Epithelial cell of proximal tubule (primary cell): ENCODE data around the gene ADARB2. TPM values are rescaled to one million over a fixed set of nuclear protein-coding genes. Genes with fewer than 3 reads are reported as not detected.
"Not testable (repeated sequence)": the region's sequence is repeated elsewhere in the genome, so short reads cannot be mapped to it uniquely, and the experiment has no call there.

ENCODE experiments used
- DNase-seq: peaks from one replicate; pipeline ENCODE4 v3.0.0-alpha.2; 2011; ENCODE audit warnings: low read depth
- H3K4me3 ChIP-seq: 2 replicates; pipeline ENCODE4 v1.5.1; 2011; ENCODE audit warnings: low read depth, mild to moderate bottlenecking, low read length
- CTCF ChIP-seq: conservative IDR thresholded peaks from 2 replicates; pipeline ENCODE4 v1.5.1; 2012; ENCODE audit warnings: low read depth, mild to moderate bottlenecking, low read length
- total RNA-seq: library from RNA; depleted of rRNA; stranded (reverse); fragments of >200 nt; gene quantifications from 2 replicates; pipeline ENCODE4 v1.2.3, GENCODE V29; 2015

ADARB2 gene
- total RNA-seq, 1 donor from 2014 or later, result 0.63 TPM

GRCh38 chr10:1253523-1254353 lies 483.6 kb downstream of the ADARB2 start:
- TF ChIP-seq CTCF, result no peak
- no peak overlapping the region for H3K4me3 ChIP-seq
- no peak for DNase-seq

DNA sequence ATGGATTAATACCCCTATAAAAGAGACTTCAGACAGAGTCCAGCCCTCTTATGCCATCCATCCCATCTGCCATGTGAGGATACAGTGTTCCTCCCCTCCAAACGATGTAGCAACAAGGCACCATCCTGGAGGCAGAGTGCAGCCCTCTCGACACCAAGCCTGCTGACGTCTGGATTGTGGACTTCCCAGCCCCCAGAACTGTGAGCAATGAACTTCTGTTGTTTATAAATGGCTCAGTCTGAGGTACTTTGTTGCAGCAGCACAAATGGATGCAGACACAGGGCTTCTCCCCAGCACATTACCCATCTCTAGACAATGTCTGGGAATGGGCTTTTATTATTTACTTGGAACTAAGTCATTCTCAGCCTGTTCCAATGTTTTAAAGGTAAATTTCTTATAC lies 485.6 kb downstream of the ADARB2 start:
- no peak for DNase-seq
- no peak for TF ChIP-seq CTCF
- H3K4me3 ChIP-seq, result no peak overlapping the region

GRCh38 chr10:1249142-1249920 lies 488.0 kb downstream of the ADARB2 start:
- H3K4me3 ChIP-seq, result no peak overlapping the region
- DNase-seq, result no peak
- TF ChIP-seq CTCF, result no peak

- not testable (repeated sequence) for DNase-seq, H3K4me3 ChIP-seq
Observed at GRCh38 chr10:1248262-1248630, 489.1 kb downstream of the ADARB2 start.

- no peak for DNase-seq
- no peak for TF ChIP-seq CTCF
- no peak overlapping the region for H3K4me3 ChIP-seq
Observed at GRCh38 chr10:1247598-1248261, 489.6 kb downstream of the ADARB2 start.

DNA sequence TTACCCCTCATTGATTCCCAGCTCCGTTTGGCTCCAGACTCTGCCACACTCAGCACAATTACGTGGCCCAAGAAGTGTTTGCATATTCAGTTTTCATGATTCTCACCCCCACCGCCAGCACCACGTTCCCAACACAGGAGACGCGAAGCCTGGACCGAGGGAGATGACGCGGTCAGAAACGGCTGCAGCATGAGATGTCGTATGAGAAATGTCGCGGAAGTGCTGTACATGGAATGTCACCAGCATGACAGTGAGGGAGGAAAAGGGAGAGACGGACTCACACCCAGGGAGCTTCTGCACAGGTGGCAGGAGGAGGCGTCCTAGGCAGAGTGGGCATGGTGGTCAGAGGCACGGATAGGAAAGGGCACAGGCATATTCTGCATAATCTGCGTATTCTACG lies 492.8 kb downstream of the ADARB2 start:
- H3K4me3 ChIP-seq, result no peak overlapping the region
- no peak for DNase-seq
- TF ChIP-seq CTCF, result no peak

DNA sequence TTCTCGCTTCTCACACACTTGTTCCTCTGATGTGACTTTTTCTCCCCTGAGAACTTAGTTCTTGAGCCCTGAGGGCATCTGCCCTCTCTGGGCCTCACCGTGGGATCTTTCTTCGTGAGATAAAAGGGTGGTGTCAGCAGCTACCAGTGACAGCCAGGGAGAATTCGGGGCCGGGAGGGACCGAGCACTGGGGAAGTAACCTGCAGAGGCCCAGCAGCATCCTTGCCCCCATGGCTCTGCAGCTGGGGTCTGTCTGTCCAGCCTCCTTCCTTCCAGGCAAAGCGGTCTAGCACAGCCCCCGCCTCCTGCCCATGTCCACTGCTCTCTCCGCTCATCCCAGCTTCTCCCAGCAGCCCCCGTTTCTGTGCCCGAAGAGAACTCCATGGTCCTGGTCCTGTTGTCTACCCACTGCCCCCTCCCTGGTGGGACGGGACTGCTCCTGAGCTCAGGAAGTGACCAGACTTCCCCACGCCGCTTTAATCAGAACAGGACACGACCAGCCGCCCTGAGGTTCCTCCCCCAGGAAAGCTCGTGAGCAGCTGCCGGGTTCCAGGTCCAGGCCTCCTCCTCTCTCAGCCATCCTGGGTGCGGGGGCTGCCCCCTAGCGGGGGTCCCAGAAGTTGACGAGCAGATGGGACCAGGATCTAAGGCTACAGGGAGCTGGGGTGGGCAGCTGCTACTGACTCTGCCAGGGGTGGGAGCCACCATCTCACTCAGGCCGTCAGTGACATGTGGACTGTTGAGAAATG lies 493.7 kb downstream of the ADARB2 start:
- H3K4me3 ChIP-seq, result no peak overlapping the region
- DNase-seq, result no peak
- TF ChIP-seq CTCF, result peak; percentile 22
